AG04450 (cell line): ENCODE results near the gene CLEC10A. TPM values are rescaled to one million over a fixed set of nuclear protein-coding genes. Genes with fewer than 3 reads are reported as not detected.

Experiments
- CTCF ChIA-PET: fragments of 300-600, 350-600 bp; formaldehyde crosslinking; extraction: SDS; loops from one replicate; lab custom pipeline; 2022; ENCODE audit warnings: antibody characterized with exemption, inconsistent platforms; lab: Charles Lee
- POLR2A ChIA-PET: fragments of 350-600 bp; formaldehyde crosslinking; extraction: SDS; loops from one replicate; lab custom pipeline; 2021; ENCODE audit warnings: antibody characterized with exemption, inconsistent platforms; lab: Yijun Ruan, JAX
- DNase-seq: peaks from one replicate; pipeline ENCODE4 v3.0.0-alpha.2; 2011; ENCODE audit warnings: low read depth, low spot score
- H3K27ac ChIP-seq: one replicate; pipeline ENCODE4 v1.5.1; 2012; ENCODE audit warnings: low read depth, low read length, control low read depth
- H3K27me3 ChIP-seq: one replicate; pipeline ENCODE4 v1.6.0; 2012; ENCODE audit warnings: low read length; ENCODE audit not compliant: control insufficient read depth, insufficient read depth
- H3K4me3 ChIP-seq: 2 replicates; pipeline ENCODE4 v1.5.1; 2011; ENCODE audit warnings: mild to moderate bottlenecking, low read depth, low read length, control low read depth
- H3K9me3 ChIP-seq: 2 replicates; pipeline ENCODE4 v1.5.1; 2012; ENCODE audit warnings: low read length; ENCODE audit not compliant: control insufficient read depth, insufficient read depth
- polyA plus RNA-seq: library from polyadenylated mRNA; depleted of rRNA; stranded (reverse); fragments of >200 nt; gene quantifications from 2 replicates; pipeline ENCODE4 v1.2.3, GENCODE V29; 2011
- TF ChIP-seq, protein P1 (sequence below): IDR thresholded peaks from 2 replicates; pipeline ENCODE4 v1.5.1; 2011; ENCODE audit warnings: low read depth, low read length, control low read depth, inconsistent platforms

The CLEC10A gene
- polyA plus RNA-seq, 1 experiment, result not detected

DNA sequence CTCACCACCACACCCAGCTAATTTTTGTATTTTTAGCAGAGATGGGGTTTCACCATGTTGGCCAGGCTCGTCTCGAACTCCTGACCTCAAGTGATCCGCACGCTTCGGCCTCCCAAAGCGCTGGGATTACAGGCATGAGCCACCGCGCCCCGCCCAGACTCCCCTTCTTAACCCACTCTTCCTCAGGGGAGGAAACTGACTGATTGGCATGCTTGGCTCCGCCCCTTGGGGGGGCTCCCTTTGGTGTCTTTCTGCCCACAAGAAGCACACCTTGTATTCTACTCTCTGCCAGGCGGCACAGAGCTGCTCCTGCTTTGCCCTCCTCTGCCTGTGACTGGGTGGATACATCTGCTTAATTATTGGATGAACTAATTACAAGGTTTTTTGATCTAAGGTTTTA, 39.3 kb upstream of the CLEC10A start:
- CTCF ChIA-PET, result interaction anchor here (3.7 kb wide), 1 partner anchor 18 kb away, joined by 10 read pairs; no protein-coding TSS in a partner anchor
- no peaks in the 10 kb centered on the region; the same call in 1 of the 2 replicates for H3K9me3 ChIP-seq

DNA sequence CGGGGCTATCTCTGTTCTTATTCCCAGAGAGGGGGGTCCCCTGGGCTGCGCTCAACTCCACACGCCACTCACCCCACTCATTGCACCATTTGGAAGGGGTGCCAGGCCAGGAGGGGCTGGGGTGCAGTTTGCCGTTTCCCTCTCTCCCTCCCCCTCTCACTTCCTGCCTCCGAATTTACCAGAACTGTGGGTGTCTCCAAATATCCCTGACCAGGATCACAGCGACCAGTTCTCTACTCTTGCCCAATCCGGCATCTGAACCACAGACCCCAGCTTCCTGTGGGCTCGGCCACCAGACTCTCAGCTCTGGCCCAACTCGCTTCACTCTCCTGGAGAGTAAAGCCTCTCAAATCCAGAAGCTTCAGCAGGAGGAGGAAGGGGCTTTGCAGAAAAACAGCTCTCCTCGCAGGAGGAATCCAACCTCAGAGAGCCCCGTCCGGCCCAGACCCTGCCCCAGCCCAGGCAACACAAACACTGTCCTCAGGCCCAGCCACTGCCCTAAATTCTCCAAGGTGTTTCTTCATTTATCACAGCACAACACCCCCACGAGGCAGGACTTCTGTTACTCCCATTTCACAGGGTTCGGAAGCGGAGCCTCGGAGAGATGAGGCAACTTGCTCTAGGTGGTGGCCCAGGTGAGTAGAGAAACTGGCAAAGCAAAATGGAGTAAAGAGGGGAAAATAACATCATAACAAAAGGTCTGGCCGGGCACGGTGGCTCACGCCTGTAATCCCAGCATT, 35.0 kb upstream of the CLEC10A start:
- ChIA-PET POLR2A (interaction anchor here (0.6 to 0.7 kb wide), 2 partner anchors 19 to 373 kb away, joined by 4 to 5 read pairs; no protein-coding TSS in a partner anchor), CTCF (no interaction called here)
- Histone ChIP-seq H3K9me3 (no peaks in the 10 kb centered on the region; the same call in 1 of the 2 replicates), H3K27ac (no peak overlapping the region), H3K4me3 (no peak overlapping the region), H3K27me3 (peaks cover 14% of the 10 kb centered on the region)
- TF ChIP-seq, protein P1, sequence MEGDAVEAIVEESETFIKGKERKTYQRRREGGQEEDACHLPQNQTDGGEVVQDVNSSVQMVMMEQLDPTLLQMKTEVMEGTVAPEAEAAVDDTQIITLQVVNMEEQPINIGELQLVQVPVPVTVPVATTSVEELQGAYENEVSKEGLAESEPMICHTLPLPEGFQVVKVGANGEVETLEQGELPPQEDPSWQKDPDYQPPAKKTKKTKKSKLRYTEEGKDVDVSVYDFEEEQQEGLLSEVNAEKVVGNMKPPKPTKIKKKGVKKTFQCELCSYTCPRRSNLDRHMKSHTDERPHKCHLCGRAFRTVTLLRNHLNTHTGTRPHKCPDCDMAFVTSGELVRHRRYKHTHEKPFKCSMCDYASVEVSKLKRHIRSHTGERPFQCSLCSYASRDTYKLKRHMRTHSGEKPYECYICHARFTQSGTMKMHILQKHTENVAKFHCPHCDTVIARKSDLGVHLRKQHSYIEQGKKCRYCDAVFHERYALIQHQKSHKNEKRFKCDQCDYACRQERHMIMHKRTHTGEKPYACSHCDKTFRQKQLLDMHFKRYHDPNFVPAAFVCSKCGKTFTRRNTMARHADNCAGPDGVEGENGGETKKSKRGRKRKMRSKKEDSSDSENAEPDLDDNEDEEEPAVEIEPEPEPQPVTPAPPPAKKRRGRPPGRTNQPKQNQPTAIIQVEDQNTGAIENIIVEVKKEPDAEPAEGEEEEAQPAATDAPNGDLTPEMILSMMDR, result no peak
- DNase-seq, result no peak

More for the DNA sequence above, 39.3 kb upstream of the CLEC10A start:
- no peak overlapping the region for H3K4me3 ChIP-seq
- POLR2A ChIA-PET, result no interaction called here
- TF ChIP-seq, protein P1, result no peak
- H3K27me3 ChIP-seq, result peaks cover 15% of the 10 kb centered on the region
- H3K27ac ChIP-seq, result no peak overlapping the region
- DNase-seq, result no peak

DNA sequence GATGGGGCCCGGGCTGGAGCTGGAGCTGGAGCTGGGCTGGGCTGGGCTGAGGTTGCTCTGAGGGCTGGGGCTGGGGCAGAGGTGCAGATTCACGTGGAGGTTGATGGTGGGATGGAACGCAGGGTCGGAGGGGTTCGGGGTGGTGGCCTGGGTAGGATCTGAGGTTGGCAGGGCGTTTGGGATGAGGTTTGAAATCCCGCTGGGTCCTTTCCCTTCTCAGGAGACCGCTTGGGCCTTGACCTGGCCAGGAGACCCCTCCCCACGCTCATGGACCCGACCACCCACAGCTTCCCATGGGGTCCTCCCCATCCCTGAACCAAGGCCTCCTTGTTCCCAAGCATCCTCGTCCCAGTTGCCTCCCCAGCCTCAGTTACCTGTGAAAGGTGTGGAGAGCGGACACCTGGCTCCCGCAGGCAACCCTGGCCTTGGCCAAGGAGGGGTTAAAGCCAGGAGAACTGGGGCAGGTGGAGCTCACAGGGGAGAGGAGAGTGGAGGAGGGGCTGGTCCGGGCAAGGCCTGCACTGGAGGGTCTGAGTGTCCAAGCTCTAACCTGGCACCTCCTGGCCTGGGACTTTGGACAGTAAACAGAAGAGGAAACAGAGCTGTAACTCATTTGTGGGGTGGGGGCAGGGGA, 34.3 kb upstream of the CLEC10A start, which contains the start of gene ASGR2:
ASGR2 (minus strand) TSS at position 582 of the 634 bp plus-strand sequence. CDS start 582 bp downstream, outside the sequence.
- no peaks in the 10 kb centered on the region; the same call in 1 of the 2 replicates for H3K9me3 ChIP-seq
- DNase-seq, result no peak
- CTCF ChIA-PET, result no interaction called here
- no peak within 1 kb of the TSS for H3K4me3 ChIP-seq
- peaks cover 14% of the 10 kb centered on the region for H3K27me3 ChIP-seq
- POLR2A ChIA-PET, result no interaction called here
- no peak within 1 kb of the TSS for H3K27ac ChIP-seq
- TF ChIP-seq, protein P1, result no peak

DNA sequence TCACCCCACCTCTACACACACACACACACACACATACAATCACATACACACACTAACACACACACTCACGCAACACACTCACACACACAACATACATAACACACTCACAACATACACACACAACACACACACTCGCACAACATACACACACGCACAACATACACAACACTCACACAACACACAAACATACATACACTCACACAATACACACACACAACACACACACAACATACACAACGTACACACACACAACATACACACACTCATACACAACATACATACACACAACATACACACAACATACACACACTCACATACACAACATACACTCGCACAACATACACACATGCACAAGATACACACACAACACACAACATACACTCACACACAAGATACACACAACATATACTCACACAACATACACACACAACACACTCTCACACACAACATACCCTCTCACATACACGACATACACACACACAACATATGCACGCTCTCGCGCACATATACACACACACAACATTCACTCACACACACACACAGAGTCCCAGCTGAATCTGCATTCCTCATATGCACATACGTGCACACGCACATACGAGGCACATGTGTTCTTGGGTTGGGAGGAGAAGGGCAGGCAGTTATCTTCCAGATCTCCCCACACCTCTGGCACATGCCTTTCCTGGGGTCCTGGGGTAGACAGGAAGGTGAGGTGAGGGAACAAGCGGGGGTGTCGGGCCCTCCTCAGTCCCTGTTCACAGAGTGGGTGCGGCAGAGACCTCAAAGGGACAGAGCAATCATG, 33.4 kb upstream of the CLEC10A start:
- no peaks in the 10 kb centered on the region; the same call in 1 of the 2 replicates for H3K9me3 ChIP-seq
- TF ChIP-seq, protein P1, result no peak
- peaks cover 13% of the 10 kb centered on the region for H3K27me3 ChIP-seq
- POLR2A ChIA-PET, result no interaction called here
- no peak for DNase-seq
- H3K4me3 ChIP-seq, result no peak overlapping the region
- CTCF ChIA-PET, result interaction anchor here (1.4 kb wide), 1 partner anchor 68 kb away, joined by 4 read pairs; no protein-coding TSS in a partner anchor
- H3K27ac ChIP-seq, result no peak overlapping the region
